Activated naive CD8-positive, alpha-beta T cell treated with anti-CD3 and anti-CD28 coated beads, Interleukin-2, amount 10 ng/mL, durations not matched to agents 7 days and 5 days (primary cell): ENCODE measurements around the gene PPIG. TPM values are rescaled to one million over a fixed set of nuclear protein-coding genes. Genes with fewer than 3 reads are reported as not detected.
A peak's percentile ranks its signal among the peaks of the same experiment; 100 is the strongest.
"Not testable (repeated sequence)": the region's sequence is repeated elsewhere in the genome, so short reads cannot be mapped to it uniquely, and the experiment has no call there.

Experiments used
- ATAC-seq: fragments of 150-1000 bp; cut with Tn5 transposase; one replicate; pipeline ENCODE4 v1.10.0; 2021; ENCODE audit warnings: low read depth, moderate library complexity
- POLR2A ChIA-PET: fragments of 350-600 bp; sonication (Branson Sonifier 250); formaldehyde crosslinking; loops from one replicate; lab custom pipeline; 2021; ENCODE audit warnings: antibody characterized with exemption; lab: Charles Lee
- DNase-seq: peaks from one replicate; pipeline ENCODE4 v3.0.0; 2021
- H3K27ac Mint-ChIP-seq: one replicate; pipeline ENCODE4 v1.8.0; 2022; ENCODE audit warnings: mild to moderate bottlenecking, mixed read lengths
- H3K27me3 Mint-ChIP-seq: one replicate; pipeline ENCODE4 v1.8.0; 2022; ENCODE audit warnings: mild to moderate bottlenecking, moderate library complexity, mixed read lengths
- H3K36me3 Mint-ChIP-seq: one replicate; pipeline ENCODE4 v1.8.0; 2021; ENCODE audit warnings: mild to moderate bottlenecking, mixed read lengths
- H3K4me1 Mint-ChIP-seq: one replicate; pipeline ENCODE4 v1.8.0; 2021; ENCODE audit warnings: mixed read lengths
- H3K4me3 Mint-ChIP-seq: one replicate; pipeline ENCODE4 v1.8.0; 2022; ENCODE audit warnings: mild to moderate bottlenecking, moderate library complexity, mixed read lengths
- H3K9me3 Mint-ChIP-seq: one replicate; pipeline ENCODE4 v1.8.0; 2021; ENCODE audit warnings: mixed read lengths
- total RNA-seq, 2 experiments: library from RNA; stranded (reverse); gene quantifications; one replicate each; pipeline ENCODE4 v1.2.3, GENCODE V29; 2021

PPIG gene
- total RNA-seq, 2 experiments from 2014 or later = 62.4 to 64.4 TPM

GRCh38 chr2:169572821-169573159 is 11.4 kb upstream of the PPIG start:
- ATAC-seq (no peak), DNase-seq (no peak)
- Mint-ChIP-seq H3K36me3 (peaks cover 10% of the 10 kb centered on the region), H3K4me1 (peaks cover 15% of the 10 kb centered on the region), H3K4me3 (peak overlapping the region; percentile 95), H3K9me3 (no peaks in the 10 kb centered on the region), H3K27ac (no peak overlapping the region), H3K27me3 (no peaks in the 10 kb centered on the region)
- POLR2A ChIA-PET = interaction anchor here (1.1 to 2.6 kb wide), 4 partner anchors 10 to 256 kb away, joined by 4 to 26 read pairs (median 5); partner anchors contain the start of genes PPIG and SSB

- Mint-ChIP-seq H3K36me3 (peaks cover 10% of the 10 kb centered on the region), H3K27ac (peak within 1 kb of the TSS; percentile 85), H3K9me3 (no peaks in the 10 kb centered on the region), H3K27me3 (no peaks in the 10 kb centered on the region), H3K4me3 (peak within 1 kb of the TSS; percentile 95), H3K4me1 (peaks cover 13% of the 10 kb centered on the region)
- DNase-seq (peak; percentile 80), ATAC-seq (peak; percentile 98)
- POLR2A ChIA-PET = interaction anchor here (1.1 to 2.6 kb wide), 5 partner anchors 11 to 255 kb away, joined by 3 to 26 read pairs (median 5); partner anchors contain the start of genes CFAP210, PHOSPHO2, PPIG and SSB
Observed at GRCh38 chr2:169573160-169573973, 10.8 kb upstream of the PPIG start, which contains the start of gene FASTKD1. Gene FASTKD1, minus strand, starts transcription at chr2:169573865. Its CDS starts 1,836 bp downstream, at chr2:169572029.

GRCh38 chr2:169573974-169574299 is 10.2 kb upstream of the PPIG start:
- Mint-ChIP-seq H3K27me3 (no peaks in the 10 kb centered on the region), H3K27ac (peak overlapping the region; percentile 85)
- POLR2A ChIA-PET = interaction anchor here (1.1 to 2.6 kb wide), 3 partner anchors 10 to 225 kb away, joined by 3 to 26 read pairs (median 5); partner anchors contain the start of genes CFAP210, PHOSPHO2, PPIG and SSB

GRCh38 chr2:169574539-169574938 is 9.6 kb upstream of the PPIG start:
- not testable (repeated sequence) for H3K27me3 Mint-ChIP-seq, DNase-seq, H3K27ac Mint-ChIP-seq, H3K4me3 Mint-ChIP-seq, ATAC-seq, H3K36me3 Mint-ChIP-seq, H3K9me3 Mint-ChIP-seq, H3K4me1 Mint-ChIP-seq
- POLR2A ChIA-PET = interaction anchor here (2.6 kb wide), 1 partner anchor 9 kb away, joined by 26 read pairs; the partner anchor contains the start of gene PPIG

More at GRCh38 chr2:169573974-169574299, 10.2 kb upstream of the PPIG start:
- Mint-ChIP-seq H3K4me1 (peaks cover 13% of the 10 kb centered on the region), H3K9me3 (no peaks in the 10 kb centered on the region), H3K4me3 (peak overlapping the region; percentile 95), H3K36me3 (peaks cover 10% of the 10 kb centered on the region)
- no peak for ATAC-seq
- DNase-seq = no peak

- DNase-seq, POLR2A ChIA-PET, H3K9me3 Mint-ChIP-seq, H3K4me1 Mint-ChIP-seq, H3K36me3 Mint-ChIP-seq, H3K4me3 Mint-ChIP-seq, H3K27me3 Mint-ChIP-seq, ATAC-seq, H3K27ac Mint-ChIP-seq: not testable (repeated sequence)
Observed at GRCh38 chr2:169575264-169575663, 8.9 kb upstream of the PPIG start.

GRCh38 chr2:169579044-169579443 is 5.1 kb upstream of the PPIG start:
- Mint-ChIP-seq H3K9me3 (peaks cover 8% of the 10 kb centered on the region), H3K4me1 (no peaks in the 10 kb centered on the region), H3K27ac (no peak overlapping the region), H3K36me3 (peaks cover 6% of the 10 kb centered on the region), H3K27me3 (no peaks in the 10 kb centered on the region), H3K4me3 (no peak overlapping the region)
- no peak for DNase-seq
- POLR2A ChIA-PET = no interaction called here
- no peak for ATAC-seq

- not testable (repeated sequence) for H3K27ac Mint-ChIP-seq, ATAC-seq, H3K9me3 Mint-ChIP-seq, DNase-seq, H3K27me3 Mint-ChIP-seq, H3K4me3 Mint-ChIP-seq
- Mint-ChIP-seq H3K36me3 (peaks cover 14% of the 10 kb centered on the region), H3K4me1 (peaks cover 16% of the 10 kb centered on the region)
- POLR2A ChIA-PET = interaction anchor here (3.1 kb wide), 1 partner anchor 10 kb away, joined by 26 read pairs; the partner anchor contains the start of gene FASTKD1
Observed at GRCh38 chr2:169582552-169583266, 1.4 kb upstream of the PPIG start.

- Mint-ChIP-seq H3K36me3 (peaks cover 15% of the 10 kb centered on the region), H3K27me3 (no peaks in the 10 kb centered on the region), H3K4me3 (peak overlapping the region; percentile 95), H3K27ac (peak overlapping the region; percentile 68), H3K9me3 (peaks cover 8% of the 10 kb centered on the region), H3K4me1 (peaks cover 18% of the 10 kb centered on the region)
- POLR2A ChIA-PET = interaction anchor here (2.2 to 3.1 kb wide), 2 partner anchors 10 to 111 kb away, joined by 8 to 26 read pairs; partner anchors contain the start of genes CFAP210, FASTKD1 and PHOSPHO2
- ATAC-seq (no peak), DNase-seq (no peak)
Observed at GRCh38 chr2:169583518-169583917, 633 bp upstream of the PPIG start.

- H3K4me1 Mint-ChIP-seq = peaks cover 26% of the 10 kb centered on the region
- peak overlapping the region; percentile 98 for H3K27ac Mint-ChIP-seq
- peaks cover 10% of the 10 kb centered on the region for H3K9me3 Mint-ChIP-seq
- POLR2A ChIA-PET = interaction anchor here (0.6 to 2.2 kb wide), 4 partner anchors 88 to 922 kb away, joined by 5 to 11 read pairs (median 7); partner anchors contain the start of genes BBS5, CFAP210 and PHOSPHO2
- peaks cover 24% of the 10 kb centered on the region for H3K36me3 Mint-ChIP-seq
- DNase-seq (no peak), ATAC-seq (no peak)
- H3K27me3 Mint-ChIP-seq = no peaks in the 10 kb centered on the region
- peak overlapping the region; percentile 95 for H3K4me3 Mint-ChIP-seq
Observed at GRCh38 chr2:169585673-169586072, 1.5 kb downstream of the PPIG start.

- no peaks in the 10 kb centered on the region for H3K27me3 Mint-ChIP-seq
- DNase-seq = no peak
- POLR2A ChIA-PET = interaction anchor here (0.6 kb wide), 1 partner anchor 1647 kb away, joined by 4 read pairs; no protein-coding TSS in a partner anchor
- ATAC-seq = no peak
- H3K36me3 Mint-ChIP-seq = peaks cover 19% of the 10 kb centered on the region
- H3K4me1 Mint-ChIP-seq = peaks cover 24% of the 10 kb centered on the region
- H3K27ac Mint-ChIP-seq = no peak overlapping the region
- H3K4me3 Mint-ChIP-seq = no peak overlapping the region
- H3K9me3 Mint-ChIP-seq = peaks cover 1% of the 10 kb centered on the region
Observed at GRCh38 chr2:169590804-169591203, 6.7 kb downstream of the PPIG start.

- H3K4me3 Mint-ChIP-seq, H3K27ac Mint-ChIP-seq, POLR2A ChIA-PET, ATAC-seq, DNase-seq, H3K9me3 Mint-ChIP-seq, H3K4me1 Mint-ChIP-seq, H3K27me3 Mint-ChIP-seq: not testable (repeated sequence)
- peaks cover 15% of the 10 kb centered on the region for H3K36me3 Mint-ChIP-seq
Observed at GRCh38 chr2:169596546-169596945, 12.4 kb downstream of the PPIG start.

- POLR2A ChIA-PET = no interaction called here
- ATAC-seq = no peak
- no peak overlapping the region for H3K4me3 Mint-ChIP-seq
- peaks cover 11% of the 10 kb centered on the region for H3K36me3 Mint-ChIP-seq
- DNase-seq = no peak
- H3K27ac Mint-ChIP-seq = no peak overlapping the region
- H3K4me1 Mint-ChIP-seq = peaks cover 5% of the 10 kb centered on the region
- H3K27me3 Mint-ChIP-seq = no peaks in the 10 kb centered on the region
- no peaks in the 10 kb centered on the region for H3K9me3 Mint-ChIP-seq
Observed at GRCh38 chr2:169598982-169599381, 14.8 kb downstream of the PPIG start.

GRCh38 chr2:169599568-169599967 is 15.4 kb downstream of the PPIG start:
- no peak for ATAC-seq
- Mint-ChIP-seq H3K9me3 (no peaks in the 10 kb centered on the region), H3K27ac (no peak overlapping the region), H3K4me3 (no peak overlapping the region), H3K27me3 (no peaks in the 10 kb centered on the region), H3K4me1 (peaks cover 5% of the 10 kb centered on the region), H3K36me3 (peaks cover 14% of the 10 kb centered on the region)
- POLR2A ChIA-PET = no interaction called here
- no peak for DNase-seq
